T follicular helper cell (primary cell): Measurements from ENCODE around the gene ASCC3.

Source experiments
- DNase-seq: peaks from one replicate; pipeline ENCODE4 v3.0.0-alpha.2; 2020; ENCODE audit warnings: low read depth

Gene ASCC3

DNA sequence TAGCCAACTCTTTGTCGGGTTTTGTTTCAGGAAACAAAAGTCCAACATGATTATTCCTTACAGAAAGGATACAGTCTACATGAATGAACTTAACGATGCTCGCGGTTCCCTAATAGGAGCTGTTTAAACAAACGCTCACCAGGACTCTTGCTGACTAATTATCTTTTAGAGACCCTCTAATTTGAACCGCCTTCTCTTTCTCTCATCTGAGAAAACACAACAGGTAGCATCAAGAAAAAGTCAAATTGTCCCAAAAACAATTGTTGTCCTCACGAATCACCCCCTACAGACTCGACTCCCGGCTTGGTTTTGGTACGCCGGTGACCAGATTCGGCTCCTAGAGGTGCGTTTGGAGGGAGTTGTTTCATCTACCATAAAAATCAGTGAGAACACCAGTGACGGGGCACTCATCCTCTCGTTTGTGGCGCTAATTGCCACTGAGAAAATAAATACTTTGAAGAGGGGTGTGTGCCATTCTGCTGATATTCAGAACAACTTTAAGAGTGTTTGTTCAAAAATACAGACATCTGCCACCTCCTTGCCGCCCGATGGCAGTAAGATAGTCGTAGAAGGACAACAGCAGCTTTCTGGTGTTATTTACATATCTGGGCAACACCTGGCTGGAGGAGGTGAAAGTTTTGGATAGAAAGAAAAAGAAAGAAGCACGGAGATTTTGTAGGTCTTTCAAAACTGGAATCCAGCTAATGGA is 415.3 kb downstream of the ASCC3 start:
- DNase-seq, result no peak

- DNase-seq, result no peak
Observed at GRCh38 chr6:100464903-100465700, 416.0 kb downstream of the ASCC3 start, which contains the start of gene SIM1. SIM1 (minus strand) TSS chr6:100464921; CDS start chr6:100463468, 1,453 bp downstream.

DNA sequence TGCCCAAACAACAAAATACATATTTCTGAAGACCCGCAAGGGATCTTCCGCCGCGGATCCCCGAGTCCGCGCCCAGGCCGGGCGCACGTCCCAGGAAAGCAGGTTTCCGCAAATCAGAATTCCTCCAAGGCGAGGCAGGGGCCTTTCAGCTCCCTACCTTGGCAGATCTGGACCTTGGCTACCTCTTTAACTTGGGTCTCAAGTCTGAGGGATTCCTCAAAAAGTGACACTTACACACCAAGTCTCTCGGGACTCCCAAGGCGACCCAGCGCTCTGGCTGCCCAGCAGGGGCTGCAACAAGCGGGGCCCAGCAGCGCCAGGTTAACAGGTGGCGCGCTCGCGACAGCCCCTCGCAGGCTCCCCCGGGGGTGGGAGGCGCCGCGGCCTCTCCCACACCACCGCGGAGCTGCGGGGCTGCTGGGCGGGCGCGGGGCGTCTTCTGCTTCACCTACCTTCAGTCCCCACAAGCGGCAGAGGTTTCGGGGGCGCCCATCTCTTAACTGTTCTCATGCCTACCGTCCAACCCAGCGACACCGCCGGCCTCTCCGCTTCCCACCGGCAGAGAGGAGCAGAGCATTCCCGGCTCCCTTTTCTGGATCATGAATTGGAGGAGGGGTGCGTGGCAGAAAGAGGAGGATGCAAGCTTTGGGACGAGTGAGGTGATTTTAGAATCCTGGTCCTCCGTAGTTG is 416.8 kb downstream of the ASCC3 start:
- DNase-seq, result no peak

GRCh38 chr6:100463630-100464161 is 417.4 kb downstream of the ASCC3 start:
- DNase-seq, result no peak

DNA sequence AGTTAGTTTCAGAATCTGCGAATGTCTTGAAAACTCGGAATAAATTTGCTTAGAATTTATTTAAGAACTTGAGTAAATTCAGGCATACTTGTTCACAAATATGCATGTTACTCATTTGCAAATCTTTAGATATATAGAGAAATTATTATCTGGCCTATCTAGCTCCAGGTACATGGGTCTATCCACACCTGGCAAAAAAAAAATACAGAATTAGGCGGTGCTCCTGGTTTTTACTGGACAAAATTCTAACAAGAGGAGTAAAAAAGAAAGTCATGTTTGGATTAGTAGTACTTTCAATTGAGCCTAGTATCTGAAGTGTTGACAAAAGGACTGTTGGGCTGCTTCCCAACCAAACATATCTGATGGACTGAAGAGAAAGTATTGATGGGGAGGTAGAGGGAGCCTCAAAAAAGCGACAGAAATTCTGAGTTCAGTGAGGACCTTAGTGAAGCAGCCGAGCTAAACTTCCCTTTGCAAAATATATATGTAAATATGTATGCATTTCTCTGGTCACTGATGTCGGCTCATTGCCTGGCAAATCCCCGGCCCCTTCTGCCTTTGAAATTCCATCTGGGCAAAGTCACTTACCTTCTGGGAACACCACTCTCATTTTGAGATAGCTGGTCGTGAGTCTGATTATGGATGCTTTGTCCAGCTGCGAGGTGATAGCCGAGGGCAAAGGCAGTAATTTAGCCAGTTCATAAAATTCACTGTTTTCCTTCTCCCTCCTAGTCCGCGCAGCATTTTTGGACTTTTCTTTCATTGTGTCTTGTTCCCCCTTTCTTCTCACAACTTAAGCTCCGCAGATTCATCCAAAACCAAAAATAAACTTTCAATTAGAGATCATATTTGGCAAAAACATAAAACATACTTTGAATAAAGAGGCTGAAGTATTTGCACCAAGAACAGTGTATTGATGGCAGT is 418.2 kb downstream of the ASCC3 start:
- no peak for DNase-seq

- no peak for DNase-seq
Observed at GRCh38 chr6:100461917-100462705, 419.0 kb downstream of the ASCC3 start.

GRCh38 chr6:100461278-100461916 is 419.7 kb downstream of the ASCC3 start:
- no peak for DNase-seq

DNA sequence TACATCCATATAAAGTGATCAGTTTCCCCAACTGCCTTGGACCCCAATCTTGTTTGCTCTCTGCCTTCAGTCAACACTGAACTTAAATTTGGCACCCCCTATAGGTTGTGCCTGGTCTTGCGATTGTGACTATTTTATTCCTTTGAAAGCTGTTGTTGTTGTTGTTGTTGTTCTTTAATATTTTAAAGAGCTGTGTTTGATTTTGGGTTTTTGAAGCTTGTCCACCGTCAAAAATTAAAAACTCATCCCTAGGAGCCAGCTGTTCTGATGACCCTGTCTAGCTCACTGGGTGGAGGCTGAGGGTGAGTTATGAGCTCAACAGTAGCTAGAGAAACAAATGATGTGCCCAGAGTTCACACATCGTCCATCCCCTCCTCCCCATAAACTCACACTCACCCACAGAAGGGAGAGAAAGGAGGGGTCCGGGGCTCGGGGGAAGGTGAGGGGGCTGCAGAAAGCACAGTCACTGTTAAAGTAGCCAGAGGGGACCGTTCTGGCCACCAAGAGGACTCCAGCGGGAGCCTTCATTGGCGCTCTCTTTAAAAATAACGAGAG is 420.4 kb downstream of the ASCC3 start:
- DNase-seq, result no peak

- no peak for DNase-seq
Observed at GRCh38 chr6:100459592-100460184, 421.4 kb downstream of the ASCC3 start.

- no peak for DNase-seq
Observed at GRCh38 chr6:100458841-100459591, 422.1 kb downstream of the ASCC3 start.
